ENCODE data around the gene GRK5.

GRK5 gene

DNA sequence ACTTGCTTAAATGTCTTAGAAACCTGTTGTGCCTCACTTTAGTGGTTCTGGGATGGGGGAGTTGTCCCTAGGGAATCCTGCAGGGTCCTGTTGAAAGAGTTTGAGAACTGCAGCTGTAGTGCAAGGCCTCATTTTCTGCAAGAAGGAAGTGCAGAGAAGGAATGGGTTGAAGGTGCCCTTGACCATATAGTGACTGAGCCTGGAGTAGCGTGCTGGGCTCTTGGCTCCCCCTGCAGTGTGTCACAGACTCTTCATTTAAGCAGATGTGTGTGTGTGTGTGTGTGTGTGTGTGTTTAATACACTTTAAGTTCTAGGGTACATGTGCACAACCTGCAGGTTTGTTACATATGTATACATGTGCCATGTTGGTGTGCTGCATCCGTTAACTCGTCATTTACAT, 92.2 kb downstream of the GRK5 start:
- H3K9me3 ChIP-seq (ENCODE audit: insufficient read depth, low read depth, low read length) = no peaks in the 10 kb centered on the region
- TF ChIP-seq, protein P1, sequence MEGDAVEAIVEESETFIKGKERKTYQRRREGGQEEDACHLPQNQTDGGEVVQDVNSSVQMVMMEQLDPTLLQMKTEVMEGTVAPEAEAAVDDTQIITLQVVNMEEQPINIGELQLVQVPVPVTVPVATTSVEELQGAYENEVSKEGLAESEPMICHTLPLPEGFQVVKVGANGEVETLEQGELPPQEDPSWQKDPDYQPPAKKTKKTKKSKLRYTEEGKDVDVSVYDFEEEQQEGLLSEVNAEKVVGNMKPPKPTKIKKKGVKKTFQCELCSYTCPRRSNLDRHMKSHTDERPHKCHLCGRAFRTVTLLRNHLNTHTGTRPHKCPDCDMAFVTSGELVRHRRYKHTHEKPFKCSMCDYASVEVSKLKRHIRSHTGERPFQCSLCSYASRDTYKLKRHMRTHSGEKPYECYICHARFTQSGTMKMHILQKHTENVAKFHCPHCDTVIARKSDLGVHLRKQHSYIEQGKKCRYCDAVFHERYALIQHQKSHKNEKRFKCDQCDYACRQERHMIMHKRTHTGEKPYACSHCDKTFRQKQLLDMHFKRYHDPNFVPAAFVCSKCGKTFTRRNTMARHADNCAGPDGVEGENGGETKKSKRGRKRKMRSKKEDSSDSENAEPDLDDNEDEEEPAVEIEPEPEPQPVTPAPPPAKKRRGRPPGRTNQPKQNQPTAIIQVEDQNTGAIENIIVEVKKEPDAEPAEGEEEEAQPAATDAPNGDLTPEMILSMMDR (conservative IDR thresholded peaks at IDR 0.05; ENCODE audit: low read length) = peak; percentile 51
- no peak for TF ChIP-seq EZH2phosphoT487 (IDR thresholded peaks at IDR 0.05; ENCODE audit: borderline replicate concordance)
- H3K4me3 ChIP-seq (ENCODE audit: low read length, poor library complexity, severe bottlenecking) = no peak overlapping the region
- no peaks in the 10 kb centered on the region for H4K20me1 ChIP-seq (ENCODE audit: insufficient read depth, low read length, poor library complexity, severe bottlenecking)
- peaks cover 51% of the 10 kb centered on the region for H3K4me1 ChIP-seq (ENCODE audit: insufficient read depth, low read length, poor library complexity, severe bottlenecking)
- H3K4me2 ChIP-seq (ENCODE audit: low read depth, low read length, poor library complexity, severe bottlenecking) = no peak overlapping the region
- H2AFZ ChIP-seq (ENCODE audit: low read length) = 0 out of 2 replicates have a peak overlapping the region, but pooled peaks have one; percentile 34
- no peaks in the 10 kb centered on the region for H3K9me2 ChIP-seq (replicated peaks; ENCODE audit: low read depth, low read length)
- peak overlapping the region; percentile 43 for H3K9ac ChIP-seq (ENCODE audit: low read depth, low read length, poor library complexity, severe bottlenecking)
- H3K27me3 ChIP-seq (ENCODE audit: insufficient read depth, low read length, poor library complexity, severe bottlenecking) = no peaks in the 10 kb centered on the region
- peaks cover 29% of the 10 kb centered on the region; the same call in 1 of the 2 replicates for H3K79me2 ChIP-seq (ENCODE audit: insufficient read depth, low read length)
- H3K36me3 ChIP-seq (ENCODE audit: insufficient read depth, low read length) = no peaks in the 10 kb centered on the region
- H3F3A ChIP-seq (ENCODE audit: low read depth) = no peaks in the 10 kb centered on the region

DNA sequence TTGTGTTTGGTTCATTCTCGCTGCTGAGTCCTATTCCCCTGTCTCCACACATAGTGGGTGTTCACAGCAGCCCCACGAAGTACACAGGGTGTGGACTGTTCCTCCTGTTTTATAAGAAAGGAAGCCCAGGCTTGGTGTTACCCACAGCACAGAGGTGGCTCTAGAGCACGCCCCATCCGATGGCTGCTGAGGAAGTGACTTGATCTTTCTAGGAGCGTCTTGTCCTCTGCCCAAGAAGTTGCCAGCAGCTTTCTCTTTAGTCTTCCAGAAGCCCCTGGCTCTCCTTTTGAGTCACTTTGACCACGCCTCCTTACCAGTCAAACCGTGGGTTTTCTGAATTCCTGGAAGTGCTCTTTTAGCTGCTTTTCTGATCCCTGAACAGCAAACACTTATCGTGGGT, 94.0 kb downstream of the GRK5 start:
- no peaks in the 10 kb centered on the region for H3K36me3 ChIP-seq (ENCODE audit: insufficient read depth, low read length)
- H3K9ac ChIP-seq (ENCODE audit: low read depth, low read length, poor library complexity, severe bottlenecking) = no peak overlapping the region
- no peaks in the 10 kb centered on the region for H4K20me1 ChIP-seq (ENCODE audit: insufficient read depth, low read length, poor library complexity, severe bottlenecking)
- H3K27me3 ChIP-seq (ENCODE audit: insufficient read depth, low read length, poor library complexity, severe bottlenecking) = no peaks in the 10 kb centered on the region
- TF ChIP-seq, protein P1 (conservative IDR thresholded peaks at IDR 0.05; ENCODE audit: low read length) = no peak
- TF ChIP-seq EZH2phosphoT487 (IDR thresholded peaks at IDR 0.05; ENCODE audit: borderline replicate concordance) = no peak
- no peaks in the 10 kb centered on the region for H3K9me3 ChIP-seq (ENCODE audit: insufficient read depth, low read depth, low read length)
- no peak overlapping the region for H2AFZ ChIP-seq (ENCODE audit: low read length)
- H3K79me2 ChIP-seq (ENCODE audit: insufficient read depth, low read length) = peaks cover 31% of the 10 kb centered on the region; the same call in 1 of the 2 replicates
- H3K4me1 ChIP-seq (ENCODE audit: insufficient read depth, low read length, poor library complexity, severe bottlenecking) = peaks cover 68% of the 10 kb centered on the region
- H3F3A ChIP-seq (ENCODE audit: low read depth) = peaks cover 12% of the 10 kb centered on the region
- H3K4me2 ChIP-seq (ENCODE audit: low read depth, low read length, poor library complexity, severe bottlenecking) = peak overlapping the region; percentile 16
- no peaks in the 10 kb centered on the region for H3K9me2 ChIP-seq (replicated peaks; ENCODE audit: low read depth, low read length)
- no peak overlapping the region for H3K4me3 ChIP-seq (ENCODE audit: low read length, poor library complexity, severe bottlenecking)

DNA sequence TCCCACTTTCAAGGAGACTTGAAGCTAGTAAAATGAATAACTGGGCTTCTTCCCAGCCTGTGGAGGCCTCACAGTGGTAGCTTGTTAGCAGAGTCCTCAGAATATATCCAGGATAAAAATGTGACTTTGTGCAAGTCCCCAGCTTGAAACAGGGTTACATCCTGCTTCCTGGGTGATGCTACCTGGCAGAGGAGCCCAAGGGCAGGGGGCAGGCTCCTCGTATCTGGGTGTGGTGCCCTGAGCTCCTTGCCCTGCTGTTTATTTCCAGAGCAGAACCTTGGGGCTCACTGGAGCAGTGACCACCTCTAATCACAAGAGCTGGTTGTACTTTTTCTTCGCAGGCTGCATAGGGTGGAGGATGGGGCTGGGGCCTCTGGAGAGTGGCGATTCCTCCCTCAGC, 94.8 kb downstream of the GRK5 start:
- Histone ChIP-seq H3K4me1 (ENCODE audit: insufficient read depth, low read length, poor library complexity, severe bottlenecking) (peaks cover 74% of the 10 kb centered on the region), H3K4me2 (ENCODE audit: low read depth, low read length, poor library complexity, severe bottlenecking) (no peak overlapping the region), H3K9ac (ENCODE audit: low read depth, low read length, poor library complexity, severe bottlenecking) (peak overlapping the region; percentile 15)

More for the DNA sequence above, 94.8 kb downstream of the GRK5 start:
- TF ChIP-seq, protein P1 (conservative IDR thresholded peaks at IDR 0.05; ENCODE audit: low read length) = no peak
- TF ChIP-seq EZH2phosphoT487 (IDR thresholded peaks at IDR 0.05; ENCODE audit: borderline replicate concordance) = no peak
- Histone ChIP-seq H2AFZ (ENCODE audit: low read length) (no peak overlapping the region), H3F3A (ENCODE audit: low read depth) (peaks cover 14% of the 10 kb centered on the region), H3K36me3 (ENCODE audit: insufficient read depth, low read length) (no peaks in the 10 kb centered on the region), H3K9me3 (ENCODE audit: insufficient read depth, low read depth, low read length) (no peaks in the 10 kb centered on the region), H3K4me3 (ENCODE audit: low read length, poor library complexity, severe bottlenecking) (no peak overlapping the region), H3K9me2 (replicated peaks; ENCODE audit: low read depth, low read length) (no peaks in the 10 kb centered on the region), H4K20me1 (ENCODE audit: insufficient read depth, low read length, poor library complexity, severe bottlenecking) (peaks cover 5% of the 10 kb centered on the region), H3K79me2 (ENCODE audit: insufficient read depth, low read length) (peaks cover 34% of the 10 kb centered on the region; the same call in 1 of the 2 replicates), H3K27me3 (ENCODE audit: insufficient read depth, low read length, poor library complexity, severe bottlenecking) (no peaks in the 10 kb centered on the region)

Data from Loucy (cell line).